HG03039 (cell line): ENCODE data around the gene CHST14.

Experiments used
- ATAC-seq: cut with Tn5 transposase; IDR thresholded peaks from one replicate; pipeline ENCODE4 v1.9.1; 2021; ENCODE audit warnings: mild to moderate bottlenecking, moderate library complexity; ENCODE audit not compliant: unreplicated experiment

Gene CHST14

DNA sequence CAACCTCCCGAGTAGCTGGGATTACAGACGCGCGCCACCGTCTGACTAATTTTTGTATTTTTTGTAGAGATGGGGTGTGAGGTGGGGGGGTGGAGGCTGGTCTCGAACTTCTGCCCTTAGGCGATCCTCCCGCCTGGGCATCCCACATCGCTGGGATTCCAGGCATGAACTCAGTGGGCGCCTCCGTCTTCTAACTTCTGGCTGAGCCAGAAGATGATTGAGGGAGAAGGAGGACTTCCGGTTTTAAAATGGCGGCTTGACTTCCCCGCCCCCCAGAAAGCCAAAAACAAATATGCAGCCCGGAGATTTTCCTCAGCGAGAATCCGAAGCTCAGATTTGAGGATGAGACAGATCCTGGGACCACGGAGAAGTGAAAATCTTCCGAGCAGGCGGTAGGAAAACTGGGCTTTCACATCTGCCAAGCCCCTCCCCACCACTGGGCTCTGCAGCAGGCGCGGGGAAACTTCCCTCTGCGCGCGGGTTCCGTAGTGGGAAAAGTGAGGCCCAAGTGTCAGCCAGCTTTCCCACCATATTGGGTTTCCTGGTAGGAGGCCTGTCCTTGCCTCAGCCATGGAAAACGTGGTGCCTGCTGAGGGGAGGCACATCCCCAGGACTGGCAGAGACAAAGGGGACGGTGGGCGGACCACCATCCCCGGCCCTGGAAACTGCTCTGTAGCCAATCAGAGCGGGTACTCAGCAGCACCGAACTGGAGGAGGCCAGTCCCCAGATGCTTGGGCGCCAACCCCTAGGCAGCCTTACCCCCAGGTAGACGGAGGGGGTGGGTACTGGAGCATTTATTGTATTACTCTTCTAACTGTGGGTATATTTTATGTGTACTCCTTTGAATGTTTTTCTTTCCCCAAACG is 17.3 kb downstream of the CHST14 start:
- no peak for ATAC-seq

DNA sequence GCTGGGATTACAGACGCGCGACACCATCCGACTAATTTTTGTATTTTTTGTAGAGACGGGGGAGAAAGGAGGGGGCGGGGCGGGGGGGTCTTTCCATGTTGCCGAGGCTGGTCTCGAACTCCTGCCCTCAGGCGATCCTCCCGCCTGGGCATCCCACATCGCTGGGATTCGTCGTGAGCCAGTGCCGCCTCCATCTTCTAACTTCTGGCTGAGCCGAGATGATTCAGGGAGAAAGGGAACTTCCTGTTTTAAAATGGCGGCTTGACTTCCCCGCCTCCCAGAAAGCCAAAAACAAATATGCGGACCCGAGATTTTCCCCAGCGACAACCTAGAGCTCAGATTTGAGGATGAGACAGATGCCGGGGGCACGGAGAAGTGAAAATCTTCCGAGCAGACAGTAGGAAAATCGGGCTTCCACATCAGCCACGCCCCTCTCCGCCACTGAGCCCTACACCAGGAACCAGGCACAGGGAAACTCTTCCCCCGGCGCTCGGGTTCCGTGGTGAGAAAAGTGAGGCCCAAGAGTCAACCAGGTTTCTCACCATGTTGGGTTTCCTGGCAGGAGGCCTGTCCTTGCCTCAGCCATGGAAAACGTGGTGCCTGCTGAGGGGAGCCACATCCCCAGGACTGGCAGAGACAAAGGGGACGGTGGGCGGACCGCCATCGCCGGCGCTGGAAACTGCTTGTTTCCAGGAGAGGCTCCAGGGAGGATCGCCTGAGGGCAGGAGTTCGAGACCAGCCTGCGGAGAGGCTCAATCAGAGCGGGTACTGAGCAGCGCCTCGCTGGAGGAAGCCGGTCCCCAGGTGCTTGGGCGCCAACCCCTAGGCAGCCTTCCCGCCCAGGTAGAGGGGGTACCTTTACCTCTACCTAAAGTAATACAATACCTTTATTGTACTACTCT is 18.7 kb downstream of the CHST14 start:
- ATAC-seq = no peak

DNA sequence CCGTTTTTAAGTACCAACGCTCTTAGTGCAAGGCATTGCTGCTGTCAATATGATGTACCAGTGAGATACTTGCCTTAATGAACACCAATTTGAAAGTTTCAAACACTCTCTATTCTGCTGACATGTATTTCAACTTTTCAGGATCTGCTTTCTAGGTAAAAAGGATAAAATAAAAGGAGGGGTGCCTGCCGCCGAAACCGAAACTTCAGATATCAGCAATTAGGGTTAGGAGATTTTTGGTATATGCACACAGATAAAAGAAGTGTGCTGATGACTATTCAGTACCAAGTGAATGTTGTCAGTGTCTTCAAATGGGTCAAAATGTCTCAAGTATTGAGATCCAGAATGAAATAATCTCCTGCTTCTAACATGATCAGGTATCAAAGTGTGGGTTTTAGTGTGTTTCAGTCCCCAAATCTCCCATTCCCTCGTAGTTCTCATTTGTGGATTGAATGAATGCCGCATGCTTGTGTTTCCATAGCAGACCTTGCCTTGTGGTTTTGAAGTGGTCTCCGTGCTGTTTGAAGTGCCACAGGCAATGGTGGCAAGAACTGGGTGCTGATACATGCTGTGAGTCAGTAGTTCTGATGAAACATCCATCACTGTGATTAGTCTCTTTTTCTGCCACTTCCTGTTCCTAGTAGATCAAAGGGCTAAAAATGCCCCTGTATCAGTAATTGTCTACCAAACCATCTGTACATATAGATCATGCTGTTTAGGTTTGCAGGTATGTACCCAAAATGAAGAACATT is 22.5 kb downstream of the CHST14 start:
- no peak for ATAC-seq

DNA sequence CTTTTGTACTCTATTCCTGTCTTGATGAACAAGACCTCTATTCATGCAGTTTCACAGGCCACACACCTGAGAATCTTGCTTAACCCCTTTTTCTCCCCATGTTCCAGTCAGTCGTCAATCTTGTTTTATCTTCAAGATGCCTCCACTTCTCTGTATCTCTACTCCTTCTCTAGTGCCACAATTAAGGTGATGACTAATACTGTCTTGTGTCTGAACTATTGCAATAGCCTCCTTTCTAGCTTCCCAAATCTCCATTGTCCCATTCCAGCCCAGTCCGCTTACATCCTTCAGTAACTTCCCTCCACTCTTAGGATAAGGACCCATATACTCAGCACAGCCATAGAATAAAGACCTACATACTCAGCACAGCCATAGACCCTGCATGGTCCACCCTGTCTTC is 24.7 kb downstream of the CHST14 start:
- no peak for ATAC-seq

DNA sequence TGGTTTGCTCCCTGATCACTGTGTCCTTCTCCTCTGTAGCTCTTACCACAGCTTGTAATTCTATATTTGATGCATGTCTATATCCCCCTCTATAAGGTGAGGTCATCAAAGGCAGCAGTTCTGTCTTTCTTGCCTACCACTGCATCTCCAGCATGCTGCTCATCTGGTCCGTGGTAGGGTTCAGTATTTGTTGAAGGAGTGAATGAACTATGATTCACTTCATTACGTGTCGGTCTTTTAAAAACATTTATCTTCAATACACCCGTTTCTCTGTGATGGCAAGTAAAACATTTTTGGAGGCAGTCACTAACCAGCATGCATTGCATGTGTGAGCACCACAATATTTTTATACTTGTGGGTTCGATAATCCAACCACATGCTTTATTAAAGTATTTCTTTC is 27.6 kb downstream of the CHST14 start:
- no peak for ATAC-seq

DNA sequence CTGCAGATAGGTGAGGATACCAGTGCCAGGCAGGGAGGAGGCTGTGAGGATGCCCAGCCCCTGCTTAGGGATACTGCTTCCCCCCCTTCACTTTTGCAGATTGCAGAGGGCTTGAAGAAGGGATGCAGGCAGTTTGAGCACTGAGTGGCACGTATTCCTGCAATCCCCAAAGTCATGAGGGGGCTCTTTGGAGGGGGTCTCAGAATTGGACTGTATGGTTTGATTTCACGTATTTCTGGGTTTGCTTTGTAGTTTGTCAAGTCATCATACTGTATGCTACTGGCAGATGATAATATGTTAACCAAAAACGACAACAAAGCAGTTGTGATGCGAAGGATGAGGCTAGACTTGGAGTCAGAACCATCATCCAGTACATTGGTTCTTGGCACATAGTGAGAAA is 28.1 kb downstream of the CHST14 start:
- ATAC-seq = no peak

DNA sequence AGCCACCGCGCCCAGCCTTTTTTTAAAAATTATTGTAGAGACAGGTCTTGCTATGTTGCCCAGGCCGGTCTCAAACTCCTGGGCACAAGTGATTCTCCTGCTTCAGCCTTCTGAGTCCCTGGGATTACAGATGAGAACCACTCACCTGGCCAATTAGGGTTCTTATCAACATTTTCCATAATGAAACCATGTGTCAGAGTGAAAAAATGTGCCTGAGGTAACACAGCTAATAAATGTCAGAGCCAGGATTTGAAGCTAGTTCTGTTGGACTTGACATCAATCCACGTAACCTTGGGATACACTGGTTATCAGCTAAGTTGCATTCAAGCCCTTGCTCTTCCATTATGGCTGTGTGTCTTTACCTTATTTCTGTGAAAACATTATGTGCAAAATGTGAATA is 29.1 kb downstream of the CHST14 start:
- ATAC-seq = no peak

DNA sequence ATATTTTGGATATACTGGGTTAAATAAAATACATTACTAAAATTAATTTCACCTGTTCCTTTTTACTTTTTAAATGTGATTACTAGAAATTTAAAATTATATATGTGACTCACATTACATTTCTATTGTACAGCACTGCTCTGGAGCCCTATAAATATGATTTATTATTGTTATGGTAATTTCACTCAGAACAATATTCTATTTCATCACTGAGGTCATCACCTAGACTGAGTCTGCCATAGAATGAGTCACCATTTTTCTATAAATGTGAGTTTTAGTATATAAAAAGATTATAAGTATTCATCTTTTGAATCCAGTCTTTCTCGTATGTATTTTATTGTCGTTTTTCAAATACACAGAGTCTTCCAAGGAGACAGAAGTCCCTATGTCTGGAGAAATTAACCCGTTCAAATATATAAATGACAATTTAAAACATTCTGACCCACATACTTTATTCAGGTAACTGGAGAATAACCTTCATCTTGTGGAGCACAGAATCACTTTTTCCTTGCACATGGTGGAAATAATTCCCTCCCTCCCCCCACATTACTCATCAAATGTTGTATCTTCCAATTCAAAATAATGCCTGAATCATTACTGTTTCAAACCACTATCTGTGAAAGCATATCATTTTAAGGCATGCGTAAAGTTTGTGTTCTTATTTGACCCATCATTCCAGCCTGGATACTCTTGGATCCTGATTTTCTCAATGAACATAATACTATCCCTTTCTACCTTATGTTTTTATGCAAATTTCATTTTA is 30.0 kb downstream of the CHST14 start:
- no peak for ATAC-seq

DNA sequence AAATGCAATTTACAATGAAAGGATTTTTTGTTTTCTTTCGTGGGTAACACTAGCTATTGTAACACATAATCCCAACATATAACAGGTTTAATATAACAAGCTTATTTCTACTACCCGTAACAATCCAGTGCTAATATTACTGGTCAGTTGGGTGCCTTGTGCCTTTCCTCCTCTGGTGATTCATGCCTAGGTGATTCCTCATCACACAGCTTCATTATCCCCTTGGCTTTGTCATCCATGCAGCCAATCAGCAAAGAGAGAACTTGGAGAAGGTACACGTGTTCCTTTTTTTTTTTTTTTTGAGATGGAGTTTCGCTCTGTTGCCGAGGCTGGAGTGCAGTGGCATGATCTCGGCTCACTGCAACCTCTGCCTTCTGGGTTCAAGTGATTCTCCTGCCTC is 30.7 kb downstream of the CHST14 start:
- no peak for ATAC-seq

DNA sequence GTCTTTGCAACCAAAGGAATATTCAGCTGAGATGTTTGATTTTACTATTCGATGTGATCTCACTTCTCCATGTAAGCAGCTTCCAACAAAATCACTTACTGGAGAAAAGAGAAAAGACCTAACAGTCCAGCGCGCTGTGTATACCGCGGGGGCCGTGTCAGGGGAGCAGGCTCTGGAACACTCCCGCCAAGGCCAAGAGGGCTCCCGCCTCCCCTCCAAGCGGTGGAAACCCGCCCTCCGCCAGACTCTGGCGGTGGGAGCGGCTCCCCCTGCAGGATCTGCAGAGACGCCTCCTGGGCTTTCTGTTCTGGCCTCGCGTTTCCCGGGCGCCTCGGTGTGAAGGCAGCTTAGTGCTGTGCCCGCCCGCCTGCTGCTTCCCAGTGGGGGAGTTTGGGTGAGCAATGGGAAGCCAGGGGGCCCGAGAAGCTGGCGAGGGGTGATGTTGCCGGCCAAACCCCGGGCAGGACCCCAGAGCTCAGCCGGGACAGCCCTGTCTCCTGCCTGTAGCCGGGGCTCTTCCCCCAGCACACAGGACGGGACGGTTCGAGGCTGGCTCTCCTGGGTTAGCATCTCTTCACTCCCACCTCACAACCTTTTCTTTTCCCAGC is 36.3 kb downstream of the CHST14 start:
- ATAC-seq = no peak

DNA sequence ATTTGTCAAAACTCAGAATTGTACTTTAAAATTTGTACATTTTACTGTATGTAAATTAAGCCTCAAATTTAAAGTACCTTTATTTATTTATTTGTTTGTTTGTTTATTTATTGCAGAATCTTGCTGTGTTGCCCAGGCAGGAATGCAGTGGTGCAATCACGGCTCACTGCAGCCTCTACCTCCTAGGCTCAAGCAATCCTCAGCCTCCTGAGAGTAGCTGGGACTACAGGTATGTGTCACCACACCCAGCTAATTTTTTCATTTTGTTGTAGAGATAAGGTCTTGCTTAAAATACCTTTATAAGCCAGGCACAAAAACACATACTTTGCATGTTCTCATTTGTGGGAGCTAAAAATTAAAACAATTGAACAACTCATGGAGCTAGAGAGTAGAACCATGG is 37.4 kb downstream of the CHST14 start:
- no peak for ATAC-seq

DNA sequence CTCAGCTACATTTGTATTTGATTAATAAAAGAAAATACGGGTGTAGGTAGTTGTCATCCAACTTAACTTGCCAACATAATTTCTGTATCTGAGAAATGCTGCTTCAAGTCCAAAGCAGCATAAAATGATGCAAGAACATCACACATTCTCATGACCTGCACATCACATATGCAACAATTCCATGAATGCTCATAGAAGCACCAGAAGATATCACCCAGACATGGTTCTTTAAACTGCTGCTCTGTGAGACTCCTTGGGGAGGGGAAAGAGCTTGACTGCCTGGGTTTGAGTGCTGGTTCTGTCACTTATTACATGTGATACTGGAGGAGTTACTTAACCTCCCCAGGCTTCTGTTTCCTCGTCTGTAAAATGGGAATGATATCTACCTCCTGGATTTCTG is 39.4 kb downstream of the CHST14 start:
- no peak for ATAC-seq

DNA sequence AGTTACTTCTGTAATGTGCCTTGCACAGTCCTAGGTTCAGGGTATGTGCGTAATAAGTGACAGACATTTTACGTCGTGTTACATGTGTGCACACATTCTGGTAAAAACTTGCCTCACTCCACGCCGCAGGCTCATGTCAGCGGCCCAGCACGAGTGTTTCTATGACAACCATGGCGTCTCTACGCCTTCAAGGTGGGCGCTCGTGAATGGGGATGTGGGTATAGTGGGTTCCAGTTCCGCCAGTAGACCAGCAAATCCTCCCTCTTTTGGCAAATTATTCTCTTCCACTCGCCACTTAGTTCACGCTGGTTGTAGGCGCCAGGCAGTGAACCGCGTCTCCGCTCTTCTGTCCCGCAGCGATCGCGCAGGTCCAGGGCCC is 40.3 kb downstream of the CHST14 start:
- ATAC-seq = no peak

DNA sequence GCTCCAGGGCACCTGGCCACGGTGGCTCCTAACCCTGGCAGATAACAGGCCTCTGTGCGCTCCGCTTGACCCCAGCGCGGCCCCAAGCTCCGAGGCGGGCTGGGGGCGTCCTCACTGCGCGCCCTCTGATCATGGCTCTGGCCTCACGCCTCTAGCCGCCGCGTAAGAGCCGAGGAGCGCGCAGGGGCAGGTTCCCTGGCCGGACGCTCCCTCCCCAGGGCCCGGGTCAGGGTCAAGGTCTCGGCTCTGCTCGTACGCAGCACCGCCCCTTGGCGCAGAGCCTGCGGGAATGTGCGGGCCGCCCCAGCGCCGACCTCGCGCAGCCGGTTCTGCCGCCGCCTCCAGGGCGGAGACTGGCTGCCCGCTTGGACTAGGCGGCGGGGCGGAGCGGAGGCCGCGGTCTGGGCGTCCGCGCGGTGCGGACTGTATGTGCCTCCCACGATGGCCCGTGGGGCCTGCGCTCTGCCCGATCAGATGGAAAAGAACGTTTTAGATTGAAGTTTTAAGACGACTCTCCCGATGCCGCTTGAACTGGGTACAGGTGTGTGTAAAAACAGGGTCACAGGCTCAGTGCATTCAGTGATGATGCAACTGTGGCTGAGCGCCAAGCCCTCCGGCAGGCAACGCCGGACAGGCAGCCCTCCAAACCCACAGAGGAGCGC is 40.8 kb downstream of the CHST14 start:
- no peak for ATAC-seq

DNA sequence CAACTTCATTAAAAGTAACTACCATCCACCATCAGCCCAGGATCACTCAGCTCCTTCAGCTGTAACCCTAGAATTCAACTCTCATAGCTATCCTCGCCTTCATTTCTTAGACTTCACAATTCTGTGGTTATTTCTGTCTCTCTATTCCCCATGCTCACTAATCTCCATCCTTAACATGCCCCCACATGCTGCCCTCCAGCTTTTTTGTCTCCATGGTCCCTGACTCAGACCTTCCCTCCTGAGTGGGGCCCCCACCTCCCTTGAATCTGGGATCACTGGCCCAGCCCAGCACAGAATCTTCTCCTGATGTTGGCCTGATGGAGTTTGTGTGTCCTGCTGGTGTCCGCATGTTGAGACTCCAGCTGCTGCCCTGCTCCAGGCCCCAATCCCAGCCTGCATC is 41.7 kb downstream of the CHST14 start:
- no peak for ATAC-seq

DNA sequence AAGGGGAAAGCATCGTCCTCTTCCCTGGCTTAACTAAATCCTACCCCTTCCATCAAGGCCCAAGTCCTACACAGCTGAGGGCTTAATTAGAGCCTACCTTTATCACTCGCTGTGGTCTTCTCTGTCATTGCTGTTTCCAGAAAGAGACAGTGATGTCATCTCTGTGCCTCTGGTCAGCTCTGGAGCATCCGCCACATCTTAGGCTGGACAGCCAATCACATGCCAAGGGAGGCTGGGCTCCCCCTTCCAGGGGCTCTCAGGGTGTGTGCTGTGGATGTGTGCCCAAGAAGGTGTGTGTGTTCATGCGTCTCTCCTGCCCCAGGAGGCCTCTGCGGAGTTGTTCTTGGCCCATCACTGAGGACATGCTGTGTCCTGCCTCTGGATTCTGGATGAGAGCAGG is 42.8 kb downstream of the CHST14 start:
- no peak for ATAC-seq

DNA sequence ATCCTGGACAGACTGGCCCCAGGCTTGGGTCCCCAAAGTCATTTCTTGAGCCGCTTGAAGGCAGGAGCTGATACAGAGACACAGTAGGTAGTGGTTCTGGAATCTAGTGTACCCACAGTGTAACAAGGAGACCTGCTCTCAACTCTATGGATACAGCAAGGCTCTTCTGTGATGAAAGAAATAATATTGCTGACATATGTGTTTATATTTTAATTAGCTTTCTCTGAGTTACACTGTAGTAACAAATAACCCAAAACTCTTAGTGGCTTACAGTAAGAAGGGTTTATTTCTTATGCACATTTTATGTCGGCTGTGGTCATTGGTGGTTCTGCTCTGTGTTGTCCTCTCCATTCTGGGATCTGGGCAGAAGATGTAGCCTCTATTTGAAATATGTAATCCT is 45.5 kb downstream of the CHST14 start:
- no peak for ATAC-seq
